HG02588 (cell line): ENCODE measurements around the gene ADORA1.

ENCODE experiments used
- ATAC-seq: cut with Tn5 transposase; IDR thresholded peaks from one replicate; pipeline ENCODE4 v1.9.1; 2021; ENCODE audit warnings: mild to moderate bottlenecking, moderate library complexity; ENCODE audit not compliant: unreplicated experiment

The ADORA1 gene

GRCh38 chr1:203140743-203141520 is 13.4 kb downstream of the ADORA1 start:
- no peak for ATAC-seq

- ATAC-seq: no peak
Measured at GRCh38 chr1:203142124-203142523, 14.6 kb downstream of the ADORA1 start.

GRCh38 chr1:203142684-203143408 is 15.3 kb downstream of the ADORA1 start:
- ATAC-seq: no peak

GRCh38 chr1:203143641-203144040 is 16.1 kb downstream of the ADORA1 start:
- no peak for ATAC-seq

GRCh38 chr1:203144661-203145060 is 17.1 kb downstream of the ADORA1 start:
- no peak for ATAC-seq

- ATAC-seq: no peak
Measured at GRCh38 chr1:203145321-203146041, 18.0 kb downstream of the ADORA1 start.

- no peak for ATAC-seq
Measured at GRCh38 chr1:203146042-203146369, 18.5 kb downstream of the ADORA1 start.

- ATAC-seq: no peak
Measured at GRCh38 chr1:203146537-203146936, 19.0 kb downstream of the ADORA1 start.

GRCh38 chr1:203147376-203147775 is 19.9 kb downstream of the ADORA1 start:
- ATAC-seq: no peak

GRCh38 chr1:203148127-203148526 is 20.6 kb downstream of the ADORA1 start:
- no peak for ATAC-seq

GRCh38 chr1:203148579-203148978 is 21.1 kb downstream of the ADORA1 start:
- ATAC-seq: no peak

GRCh38 chr1:203149188-203149840 is 21.8 kb downstream of the ADORA1 start:
- no peak for ATAC-seq

- ATAC-seq: no peak
Measured at GRCh38 chr1:203150511-203151297, 23.2 kb downstream of the ADORA1 start.

GRCh38 chr1:203151362-203152157 is 24.0 kb downstream of the ADORA1 start:
- ATAC-seq: no peak

- no peak for ATAC-seq
Measured at GRCh38 chr1:203152158-203153034, 24.9 kb downstream of the ADORA1 start.

GRCh38 chr1:203153051-203153988 is 25.8 kb downstream of the ADORA1 start:
- ATAC-seq: no peak

GRCh38 chr1:203153989-203154821 is 26.7 kb downstream of the ADORA1 start:
- ATAC-seq: no peak
